Type B pancreatic cell (in vitro differentiated cells): ENCODE measurements around the gene CCDC102B. TPM values are rescaled to one million over a fixed set of nuclear protein-coding genes. Genes with fewer than 3 reads are reported as not detected.
A peak's percentile ranks its signal among the peaks of the same experiment; 100 is the strongest.
"Not testable (repeated sequence)": the region's sequence is repeated elsewhere in the genome, so short reads cannot be mapped to it uniquely, and the experiment has no call there.

Experiments
- DNase-seq: peaks from one replicate; pipeline ENCODE4 v3.0.0; 2021; ENCODE audit warnings: mixed read lengths; ENCODE audit not compliant: unreplicated experiment; ENCODE audit errors: extremely low spot score
- H3K27ac Mint-ChIP-seq: 2 replicates; pipeline ENCODE4 v1.8.0; 2021; ENCODE audit warnings: mild to moderate bottlenecking, mixed read lengths
- H3K27me3 Mint-ChIP-seq: 2 replicates; pipeline ENCODE4 v1.8.0; 2021; ENCODE audit warnings: mixed read lengths
- H3K36me3 Mint-ChIP-seq: 2 replicates; pipeline ENCODE4 v1.8.0; 2021; ENCODE audit warnings: mixed read lengths
- H3K4me1 Mint-ChIP-seq: one replicate; pipeline ENCODE4 v1.8.0; 2021; ENCODE audit warnings: mixed read lengths; ENCODE audit not compliant: unreplicated experiment
- H3K4me3 Mint-ChIP-seq: 2 replicates; pipeline ENCODE4 v1.8.0; 2021; ENCODE audit warnings: mild to moderate bottlenecking, mixed read lengths
- H3K9me3 Mint-ChIP-seq: 2 replicates; pipeline ENCODE4 v1.8.0; 2021; ENCODE audit warnings: mixed read lengths
- total RNA-seq: library from RNA; stranded (reverse); gene quantifications from 2 replicates; pipeline ENCODE4 v1.2.1, GENCODE V29; 2021; ENCODE audit warnings: low replicate concordance
- TF ChIP-seq, protein P1 (sequence below): fragments of 200-600 bp; sonication (generic); conservative IDR thresholded peaks from 2 replicates; pipeline ENCODE4 v1.5.0; 2021; ENCODE audit warnings: antibody characterized with exemption, mild to moderate bottlenecking

The CCDC102B gene
- total RNA-seq, 1 donor from 2014 or later, result 3.4 TPM

- Mint-ChIP-seq H3K36me3 (no peaks in the 10 kb centered on the region), H3K4me3 (no peak overlapping the region), H3K4me1 (no peaks in the 10 kb centered on the region), H3K27me3 (no peaks in the 10 kb centered on the region), H3K9me3 (no peaks in the 10 kb centered on the region), H3K27ac (no peak overlapping the region)
- DNase-seq, result no peak
- TF ChIP-seq, protein P1, sequence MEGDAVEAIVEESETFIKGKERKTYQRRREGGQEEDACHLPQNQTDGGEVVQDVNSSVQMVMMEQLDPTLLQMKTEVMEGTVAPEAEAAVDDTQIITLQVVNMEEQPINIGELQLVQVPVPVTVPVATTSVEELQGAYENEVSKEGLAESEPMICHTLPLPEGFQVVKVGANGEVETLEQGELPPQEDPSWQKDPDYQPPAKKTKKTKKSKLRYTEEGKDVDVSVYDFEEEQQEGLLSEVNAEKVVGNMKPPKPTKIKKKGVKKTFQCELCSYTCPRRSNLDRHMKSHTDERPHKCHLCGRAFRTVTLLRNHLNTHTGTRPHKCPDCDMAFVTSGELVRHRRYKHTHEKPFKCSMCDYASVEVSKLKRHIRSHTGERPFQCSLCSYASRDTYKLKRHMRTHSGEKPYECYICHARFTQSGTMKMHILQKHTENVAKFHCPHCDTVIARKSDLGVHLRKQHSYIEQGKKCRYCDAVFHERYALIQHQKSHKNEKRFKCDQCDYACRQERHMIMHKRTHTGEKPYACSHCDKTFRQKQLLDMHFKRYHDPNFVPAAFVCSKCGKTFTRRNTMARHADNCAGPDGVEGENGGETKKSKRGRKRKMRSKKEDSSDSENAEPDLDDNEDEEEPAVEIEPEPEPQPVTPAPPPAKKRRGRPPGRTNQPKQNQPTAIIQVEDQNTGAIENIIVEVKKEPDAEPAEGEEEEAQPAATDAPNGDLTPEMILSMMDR, result no peak
Observed at GRCh38 chr18:68783506-68783905, 14.4 kb upstream of the CCDC102B start.

DNA sequence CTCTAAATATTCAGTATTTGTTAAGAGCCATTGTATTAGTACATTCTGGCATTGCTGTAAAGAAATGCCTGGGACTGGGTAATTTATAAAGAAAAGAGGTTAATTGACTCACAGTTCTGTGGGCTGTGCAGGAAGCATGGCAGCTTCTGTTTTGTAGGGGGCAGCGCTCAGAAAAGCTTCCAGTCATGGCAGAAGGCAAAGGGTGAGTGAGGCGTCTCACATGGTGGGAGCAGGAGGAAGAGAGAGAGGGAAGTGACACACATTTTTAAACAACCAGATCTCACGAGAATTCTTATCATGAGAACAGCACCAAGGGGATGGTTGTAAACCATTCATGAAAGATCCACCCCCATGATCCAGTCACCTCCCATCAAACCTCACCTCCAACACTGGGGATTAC is 13.8 kb upstream of the CCDC102B start:
- Mint-ChIP-seq H3K27ac (no peak overlapping the region), H3K9me3 (no peaks in the 10 kb centered on the region), H3K4me1 (no peaks in the 10 kb centered on the region), H3K27me3 (no peaks in the 10 kb centered on the region), H3K36me3 (no peaks in the 10 kb centered on the region), H3K4me3 (no peak overlapping the region)
- TF ChIP-seq, protein P1, result no peak
- no peak for DNase-seq

DNA sequence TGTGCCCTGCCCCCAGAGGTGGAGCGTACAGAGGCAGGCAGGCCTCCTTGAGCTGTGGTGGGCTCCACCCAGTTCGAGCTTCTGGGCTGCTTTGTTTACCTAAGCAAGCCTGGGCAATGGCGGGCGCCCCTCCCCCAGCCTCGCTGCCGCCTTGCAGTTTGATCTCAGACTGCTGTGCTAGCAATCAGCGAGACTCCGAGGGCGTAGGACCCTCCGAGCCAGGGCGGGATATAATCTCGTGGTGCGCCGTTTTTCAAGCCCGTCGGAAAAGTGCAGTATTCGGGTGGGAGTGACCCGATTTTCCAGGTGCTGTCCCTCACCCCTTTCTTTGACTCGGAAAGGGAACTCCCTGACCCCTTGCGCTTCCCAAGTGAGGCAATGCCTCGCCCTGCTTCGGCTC is 7.6 kb upstream of the CCDC102B start:
- H3K4me3 Mint-ChIP-seq, result peak overlapping the region; percentile 55
- not testable (repeated sequence) for H3K9me3 Mint-ChIP-seq, DNase-seq, H3K27me3 Mint-ChIP-seq, H3K27ac Mint-ChIP-seq, H3K4me1 Mint-ChIP-seq, H3K36me3 Mint-ChIP-seq

DNA sequence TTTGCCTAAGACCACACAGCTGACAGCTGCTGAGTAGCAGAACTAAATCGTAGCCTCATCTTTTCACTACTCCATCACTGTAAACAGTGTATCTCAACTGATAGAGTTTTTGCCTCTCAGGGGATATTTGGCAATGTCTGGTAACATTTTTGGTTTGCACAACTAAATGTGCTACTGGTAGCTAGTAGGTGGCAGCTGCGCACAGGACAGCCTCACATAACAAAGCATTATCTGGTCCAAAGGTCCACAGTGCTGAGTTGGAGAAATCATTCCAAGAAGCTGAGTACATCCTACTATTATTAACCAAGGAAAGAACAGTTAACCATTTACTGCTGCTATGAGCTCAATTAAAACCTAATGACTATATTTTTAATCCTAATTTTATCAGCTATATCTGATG is 6.1 kb upstream of the CCDC102B start:
- no peak for DNase-seq
- Mint-ChIP-seq H3K27me3 (no peaks in the 10 kb centered on the region), H3K27ac (no peak overlapping the region), H3K4me3 (no peak overlapping the region), H3K9me3 (no peaks in the 10 kb centered on the region), H3K36me3 (no peaks in the 10 kb centered on the region), H3K4me1 (no peaks in the 10 kb centered on the region)
- TF ChIP-seq, protein P1, result no peak

GRCh38 chr18:68793951-68794350 is 3.9 kb upstream of the CCDC102B start:
- Mint-ChIP-seq H3K4me1 (no peaks in the 10 kb centered on the region), H3K27ac (no peak overlapping the region), H3K9me3 (no peaks in the 10 kb centered on the region), H3K36me3 (no peaks in the 10 kb centered on the region), H3K27me3 (no peaks in the 10 kb centered on the region), H3K4me3 (no peak overlapping the region)
- no peak for DNase-seq
- TF ChIP-seq, protein P1, result no peak

GRCh38 chr18:68796936-68797690 is 767 bp upstream of the CCDC102B start:
- no peaks in the 10 kb centered on the region for H3K36me3 Mint-ChIP-seq
- no peak for DNase-seq
- H3K4me1 Mint-ChIP-seq, result no peaks in the 10 kb centered on the region
- H3K27me3 Mint-ChIP-seq, result no peaks in the 10 kb centered on the region
- TF ChIP-seq, protein P1, result no peak
- no peak overlapping the region for H3K4me3 Mint-ChIP-seq
- no peaks in the 10 kb centered on the region for H3K9me3 Mint-ChIP-seq
- no peak overlapping the region for H3K27ac Mint-ChIP-seq
